Liver (tissue), 9 donors: ENCODE data around the gene ERI3. TPM values are rescaled to one million over a fixed set of nuclear protein-coding genes. Genes with fewer than 3 reads are reported as not detected.

ENCODE experiments used
- DNase-seq: peaks from one replicate; pipeline ENCODE4 v3.0.0-alpha.2; 2017; ENCODE audit warnings: low spot score
- H3K27ac ChIP-seq, 2 donors: one replicate each; pipeline ENCODE4 v1.7.0; 2013; ENCODE audit warnings: inconsistent platforms in 2 of 2, low read length in 2 of 2, control low read depth in 1 of 2, low read depth in 1 of 2, mild to moderate bottlenecking in 1 of 2
- H3K27me3 ChIP-seq, 4 donors: one replicate each; pipeline versions ENCODE4 v1.6.1 to v1.7.0; 2013; ENCODE audit warnings: low read length in 3 of 4, inconsistent platforms in 1 of 4, mild to moderate bottlenecking in 1 of 4, moderate library complexity in 1 of 4; ENCODE audit not compliant: control insufficient read depth in 4 of 4, insufficient read depth in 4 of 4
- H3K36me3 ChIP-seq, 4 donors: one replicate each; pipeline versions ENCODE4 v1.6.1 to v1.7.0; 2013; ENCODE audit warnings: low read length in 3 of 4, mild to moderate bottlenecking in 3 of 4, low read depth in 1 of 4, moderate library complexity in 1 of 4; ENCODE audit not compliant: control insufficient read depth in 4 of 4, insufficient read depth in 3 of 4
- H3K4me1 ChIP-seq, 4 donors: one replicate each; pipeline versions ENCODE4 v1.6.1 to v1.7.0; 2013; ENCODE audit warnings: low read length in 3 of 4, mild to moderate bottlenecking in 3 of 4, moderate library complexity in 1 of 4; ENCODE audit not compliant: control insufficient read depth in 4 of 4, insufficient read depth in 4 of 4
- H3K4me3 ChIP-seq, 3 donors: one replicate each; pipeline versions ENCODE4 v1.6.1 to v1.7.0; 2013; ENCODE audit warnings: low read length in 3 of 3, control low read depth in 1 of 3, low read depth in 1 of 3, mild to moderate bottlenecking in 1 of 3
- H3K9ac ChIP-seq, 2 donors: one replicate each; pipeline ENCODE4 v1.7.0; 2013; ENCODE audit warnings: low read length in 2 of 2, mild to moderate bottlenecking in 2 of 2, moderate library complexity in 2 of 2, control low read depth in 1 of 2, low read depth in 1 of 2
- H3K9me3 ChIP-seq, 4 donors: one replicate each; pipeline versions ENCODE4 v1.6.1 to v1.7.0; 2013; ENCODE audit warnings: low read length in 3 of 4; ENCODE audit not compliant: control insufficient read depth in 4 of 4
- GABPA ChIP-seq, 2 donors: IDR thresholded peaks in 1 of 2; conservative IDR thresholded peaks in 1 of 2; 2 replicates each; pipeline ENCODE4 v1.6.1; 2016; ENCODE audit warnings: antibody characterized with exemption in 2 of 2, mild to moderate bottlenecking in 1 of 2, moderate library complexity in 1 of 2
- MAX ChIP-seq: IDR thresholded peaks from 2 replicates; pipeline ENCODE4 v1.6.1; 2016; ENCODE audit warnings: antibody characterized with exemption
- RAD21 ChIP-seq, 2 donors: IDR thresholded peaks; 2 replicates each; pipeline ENCODE4 v1.6.1; 2016; ENCODE audit warnings: antibody characterized with exemption in 2 of 2, mild to moderate bottlenecking in 2 of 2
- REST ChIP-seq: IDR thresholded peaks from 2 replicates; pipeline ENCODE4 v1.6.1; 2016; ENCODE audit warnings: antibody characterized with exemption, mild to moderate bottlenecking
- ZBTB33 ChIP-seq: IDR thresholded peaks from 2 replicates; pipeline ENCODE4 v1.6.1; 2016; ENCODE audit warnings: antibody characterized with exemption
- WGBS: extraction: QIAGEN DNeasy Blood & Tissue Kit; methylation state at CpG from one replicate; pipeline ENCODE4 v1.1.7; 2013; 5-methylcytosine and 5-hydroxymethylcytosine counted together
- polyA plus RNA-seq, 2 donors: library from polyadenylated mRNA; stranded (reverse) in 1 of 2; unstranded in 1 of 2; fragments of 200-250 nt in 1 of 2; fragments of >200 nt in 1 of 2; fragmentation: Nextera tagmentation in 1 of 2; extraction: Ambion mirVana in 1 of 2; gene quantifications; one replicate each; pipeline versions ENCODE4 v1.2.1 to v1.2.3, GENCODE V29; 2013 to 2015
- total RNA-seq, 2 donors: library from RNA; depleted of rRNA; stranded (reverse); fragments of >200 nt; gene quantifications; one replicate each; pipeline ENCODE4 v1.2.3, GENCODE V29; 2014
- donor health status: healthy.
- donor health status: healthy.
- donor health status: healthy.
- donor health status: healthy.
- donor health status: healthy.

ERI3 gene
- total and polyA plus RNA-seq, 4 donors = 15.7 to 23.8 (median 21.3) TPM

- TF ChIP-seq ZBTB33 = no peak
These were observed 90.6 kb downstream of the ERI3 start (continued) for GRCh38 chr1:44264451-44264771.

- H3K36me3 ChIP-seq = no peaks in the 10 kb centered on the region
- TF ChIP-seq GABPA (IDR thresholded peaks at IDR 0.05 in 1 of 2, conservative IDR thresholded peaks at IDR 0.05 in 1 of 2) = no peak
- TF ChIP-seq RAD21 (IDR thresholded peaks at IDR 0.05) = no peak
- no peak overlapping the region for H3K9ac ChIP-seq
- H3K4me1 ChIP-seq = no peaks in the 10 kb centered on the region
- WGBS = 90% methylated on average over 9 of the region's 9 CpGs
- H3K27me3 ChIP-seq = no peaks in the 10 kb centered on the region
- H3K4me3 ChIP-seq = no peak overlapping the region
- H3K9me3 ChIP-seq = no peaks in the 10 kb centered on the region
- H3K27ac ChIP-seq = no peak overlapping the region
- DNase-seq = no peak
These were observed 91.2 kb downstream of the ERI3 start for GRCh38 chr1:44263568-44264450.

- H3K4me1 ChIP-seq = no peaks in the 10 kb centered on the region
- no peaks in the 10 kb centered on the region for H3K27me3 ChIP-seq
- no peak for DNase-seq
- TF ChIP-seq GABPA (IDR thresholded peaks at IDR 0.05 in 1 of 2, conservative IDR thresholded peaks at IDR 0.05 in 1 of 2) (no peak), REST (no peak)
- H3K36me3 ChIP-seq = no peaks in the 10 kb centered on the region
- H3K4me3 ChIP-seq = no peak overlapping the region
- WGBS = 91% methylated on average over 4 of the region's 4 CpGs
- no peak overlapping the region for H3K9ac ChIP-seq
- no peak overlapping the region for H3K27ac ChIP-seq
- H3K9me3 ChIP-seq = no peaks in the 10 kb centered on the region
These were observed 92.1 kb downstream of the ERI3 start for GRCh38 chr1:44262816-44263567.

GRCh38 chr1:44262414-44262813, 92.6 kb downstream of the ERI3 start:
- no peaks in the 10 kb centered on the region for H3K27me3 ChIP-seq
- no peaks in the 10 kb centered on the region for H3K4me1 ChIP-seq
- 93% methylated on average over 6 of the region's 6 CpGs for WGBS

More at GRCh38 chr1:44262414-44262813, 92.6 kb downstream of the ERI3 start:
- TF ChIP-seq REST = no peak
- TF ChIP-seq GABPA (IDR thresholded peaks at IDR 0.05 in 1 of 2, conservative IDR thresholded peaks at IDR 0.05 in 1 of 2) = no peak
- no peak for TF ChIP-seq RAD21 (IDR thresholded peaks at IDR 0.05)
- TF ChIP-seq MAX = no peak
- TF ChIP-seq ZBTB33 = no peak
- no peaks in the 10 kb centered on the region for H3K36me3 ChIP-seq
- no peak overlapping the region for H3K9ac ChIP-seq
- H3K4me3 ChIP-seq = no peak overlapping the region
- no peaks in the 10 kb centered on the region for H3K9me3 ChIP-seq
- no peak for DNase-seq
- no peak overlapping the region for H3K27ac ChIP-seq
